Mesodermal cell (in vitro differentiated cells): ENCODE measurements around the gene PDE8B.
"Not testable (repeated sequence)": the region's sequence is repeated elsewhere in the genome, so short reads cannot be mapped to it uniquely, and the experiment has no call there.

Experiments used
- H3K27ac ChIP-seq: 2 replicates; pipeline ENCODE4 v1.7.0; 2013; ENCODE audit warnings: mild to moderate bottlenecking, low read depth, low read length, moderate library complexity; ENCODE audit not compliant: severe bottlenecking
- H3K36me3 ChIP-seq: 2 replicates; pipeline ENCODE4 v1.7.1; 2013; ENCODE audit warnings: mild to moderate bottlenecking, low read length, moderate library complexity; ENCODE audit not compliant: control insufficient read depth, insufficient read depth
- H3K4me1 ChIP-seq: one replicate; pipeline ENCODE4 v1.7.1; 2013; ENCODE audit warnings: mild to moderate bottlenecking, low read length; ENCODE audit not compliant: insufficient read depth, control insufficient read depth, poor library complexity, severe bottlenecking
- H3K4me3 ChIP-seq: 2 replicates; pipeline ENCODE4 v1.7.0; 2013; ENCODE audit warnings: low read length, control low read depth, mild to moderate bottlenecking; ENCODE audit not compliant: insufficient read depth, poor library complexity, severe bottlenecking; ENCODE audit errors: extremely low read depth
- H3K9me3 ChIP-seq: 2 replicates; pipeline ENCODE4 v1.7.1; 2013; ENCODE audit warnings: mild to moderate bottlenecking, low read length, moderate library complexity; ENCODE audit not compliant: control insufficient read depth
- WGBS, 2 experiments: methylation state at CpG; one replicate each; pipeline ENCODE4 v1.1.5; 2013; ENCODE audit warnings: missing lambda C conversion rate in 2 of 2; ENCODE audit not compliant: insufficient coverage in 2 of 2; 5-methylcytosine and 5-hydroxymethylcytosine counted together

PDE8B gene

DNA sequence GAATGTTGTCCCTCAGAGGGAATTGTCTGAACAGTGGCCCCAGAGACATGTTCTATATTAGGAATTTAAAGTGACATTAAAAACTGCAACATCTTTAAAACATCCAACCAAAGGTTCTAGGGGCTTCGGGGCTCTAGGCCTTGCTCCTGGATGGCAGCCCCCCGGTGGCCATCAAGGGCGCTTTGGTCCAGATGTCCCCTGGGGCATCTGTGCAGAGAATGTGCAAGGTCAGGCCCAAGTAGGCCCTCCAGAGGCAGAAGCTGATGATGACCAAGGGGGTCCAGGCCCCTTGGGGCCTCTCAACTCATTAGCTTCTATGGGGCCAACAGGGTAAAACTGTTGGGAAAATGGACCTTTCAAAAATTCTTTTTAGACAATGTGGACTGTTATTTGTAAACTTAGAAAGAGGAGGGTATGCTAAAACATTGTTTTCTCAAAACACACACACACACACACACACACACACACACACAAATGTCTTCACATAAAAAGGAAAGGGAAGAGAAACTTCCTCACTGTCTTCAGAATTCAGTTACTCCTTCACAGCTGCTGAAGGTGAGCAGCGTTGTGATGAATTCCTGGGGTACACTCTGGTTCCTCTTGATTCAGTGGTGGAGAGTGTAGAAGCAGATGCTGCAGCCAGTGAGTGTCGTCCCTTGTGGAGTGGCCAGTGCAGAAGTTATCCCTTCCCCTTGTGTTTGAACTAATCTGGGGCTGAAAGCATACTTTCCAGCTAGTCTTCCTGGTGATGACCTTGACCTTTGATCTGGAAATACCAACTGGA, 156.4 kb downstream of the PDE8B start:
- H3K4me1 ChIP-seq = no peaks in the 10 kb centered on the region
- H3K4me3 ChIP-seq = no peak overlapping the region
- 90 to 100% methylated on average over 1 to 5 of the region's 5 CpGs for WGBS, 2 experiments
- H3K9me3 ChIP-seq = no peaks in the 10 kb centered on the region
- no peak overlapping the region for H3K27ac ChIP-seq
- H3K36me3 ChIP-seq = no peaks in the 10 kb centered on the region

- H3K4me1 ChIP-seq = no peaks in the 10 kb centered on the region
- no peaks in the 10 kb centered on the region for H3K9me3 ChIP-seq
- no peaks in the 10 kb centered on the region for H3K36me3 ChIP-seq
- 78 to 87% methylated on average over 4 of the region's 4 CpGs for WGBS, 2 experiments
- H3K27ac ChIP-seq = no peak overlapping the region
- H3K4me3 ChIP-seq = no peak overlapping the region
Measured at GRCh38 chr5:77367741-77368140, 157.3 kb downstream of the PDE8B start.

GRCh38 chr5:77368367-77368766, 157.9 kb downstream of the PDE8B start:
- no peaks in the 10 kb centered on the region for H3K9me3 ChIP-seq
- H3K4me3 ChIP-seq = no peak overlapping the region
- no peak overlapping the region for H3K27ac ChIP-seq
- no peaks in the 10 kb centered on the region for H3K36me3 ChIP-seq
- WGBS, 2 experiments = 73 to 92% methylated on average over 4 to 5 of the region's 5 CpGs
- no peaks in the 10 kb centered on the region for H3K4me1 ChIP-seq

- Histone ChIP-seq H3K4me3 (no peak overlapping the region), H3K4me1 (no peaks in the 10 kb centered on the region), H3K27ac (no peak overlapping the region), H3K36me3 (no peaks in the 10 kb centered on the region), H3K9me3 (no peaks in the 10 kb centered on the region)
- WGBS, 2 experiments = 75 to 85% methylated on average over 1 to 2 of the region's 2 CpGs
Measured at GRCh38 chr5:77369566-77369965, 159.1 kb downstream of the PDE8B start.

DNA sequence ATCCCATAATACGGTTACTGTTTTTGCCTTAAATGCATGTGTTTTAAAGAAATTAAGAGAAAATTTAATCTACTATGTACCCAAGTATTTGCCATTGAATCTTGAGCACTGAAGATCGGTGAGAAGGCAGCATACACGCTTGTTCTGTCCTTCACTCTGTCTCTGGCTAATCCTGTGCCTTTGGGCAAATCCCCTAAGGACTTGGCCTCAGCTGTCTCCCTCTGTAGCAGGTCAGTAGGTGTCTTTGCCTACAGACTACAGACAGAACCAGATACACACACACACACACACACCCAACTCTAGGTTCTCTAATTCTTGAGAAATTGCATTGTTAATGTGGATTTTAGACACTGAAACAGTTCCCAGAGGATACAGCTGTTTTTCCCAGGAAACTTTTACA, 164.2 kb downstream of the PDE8B start:
- 69 to 85% methylated on average over 2 of the region's 3 CpGs for WGBS, 2 experiments
- H3K27ac ChIP-seq = no peak overlapping the region
- H3K9me3 ChIP-seq = no peaks in the 10 kb centered on the region
- H3K36me3 ChIP-seq = no peaks in the 10 kb centered on the region
- peaks cover 1% of the 10 kb centered on the region for H3K4me1 ChIP-seq
- H3K4me3 ChIP-seq = no peak overlapping the region

DNA sequence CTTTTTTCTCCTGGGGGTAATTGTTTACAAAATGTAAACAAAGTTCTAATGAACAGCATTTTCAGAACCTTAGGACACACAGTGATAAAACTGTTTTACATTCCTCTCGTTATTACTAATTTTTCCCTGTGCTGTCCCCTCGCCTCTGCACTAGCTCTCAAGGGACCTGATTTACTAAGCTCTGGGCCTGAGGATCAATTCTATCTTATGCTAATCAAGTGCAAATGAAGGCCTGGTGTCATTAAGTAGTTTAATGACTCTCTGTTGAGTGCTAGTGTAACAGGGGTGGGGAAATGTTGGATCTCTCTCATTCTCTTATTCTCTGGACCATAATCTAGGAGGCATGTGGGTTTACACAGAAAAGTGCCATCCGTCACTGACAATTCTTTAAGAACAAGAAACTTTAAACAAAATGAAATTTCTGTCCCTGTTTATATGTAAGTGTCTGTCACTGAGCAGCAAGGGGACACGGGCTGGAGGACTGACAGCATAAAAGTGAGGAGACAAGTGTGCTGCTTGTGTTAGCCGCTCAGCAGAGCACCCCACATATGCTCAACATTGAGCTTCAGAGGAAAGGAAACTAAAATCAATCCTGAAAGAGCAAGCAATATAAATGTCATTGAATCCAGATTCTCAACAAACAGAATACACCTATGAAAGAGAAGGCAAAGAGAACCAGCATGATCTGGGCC, 166.3 kb downstream of the PDE8B start:
- WGBS, 2 experiments = 74 to 88% methylated on average over 3 of the region's 5 CpGs

DNA sequence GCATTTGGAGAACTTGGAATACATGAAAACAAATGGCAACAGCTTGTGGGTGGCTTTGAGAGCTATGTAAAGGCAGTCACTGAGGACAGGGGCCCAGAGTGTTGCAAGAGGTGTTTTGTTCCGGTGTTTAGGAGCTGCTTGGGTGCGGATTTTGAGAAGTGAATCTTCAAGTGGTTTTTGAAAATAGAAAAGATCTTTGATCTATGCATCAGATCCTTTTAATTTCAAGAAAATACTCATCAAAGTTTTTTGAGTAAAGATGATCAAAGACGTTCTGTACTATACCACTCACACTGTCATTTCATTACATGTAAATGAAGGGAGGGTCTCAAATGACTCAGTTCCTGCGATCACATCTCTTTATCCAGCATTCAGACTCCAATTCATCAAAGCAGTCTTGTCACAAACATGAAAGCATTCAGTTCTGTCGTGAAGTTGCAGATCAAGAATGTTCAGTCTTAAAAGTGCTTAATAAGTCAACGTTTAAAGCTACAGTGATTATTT, 169.1 kb downstream of the PDE8B start:
- WGBS, 2 experiments = 57% methylated on average over 1 of the region's 6 CpGs; no CpG with 5 or more reads in 1 of the 2 experiments
- H3K4me1 ChIP-seq = peaks cover 4% of the 10 kb centered on the region

More for the DNA sequence above, 166.3 kb downstream of the PDE8B start:
- H3K27ac ChIP-seq = no peak overlapping the region
- no peaks in the 10 kb centered on the region for H3K36me3 ChIP-seq
- no peaks in the 10 kb centered on the region for H3K9me3 ChIP-seq
- H3K4me3 ChIP-seq = no peak overlapping the region
- peaks cover 4% of the 10 kb centered on the region for H3K4me1 ChIP-seq

DNA sequence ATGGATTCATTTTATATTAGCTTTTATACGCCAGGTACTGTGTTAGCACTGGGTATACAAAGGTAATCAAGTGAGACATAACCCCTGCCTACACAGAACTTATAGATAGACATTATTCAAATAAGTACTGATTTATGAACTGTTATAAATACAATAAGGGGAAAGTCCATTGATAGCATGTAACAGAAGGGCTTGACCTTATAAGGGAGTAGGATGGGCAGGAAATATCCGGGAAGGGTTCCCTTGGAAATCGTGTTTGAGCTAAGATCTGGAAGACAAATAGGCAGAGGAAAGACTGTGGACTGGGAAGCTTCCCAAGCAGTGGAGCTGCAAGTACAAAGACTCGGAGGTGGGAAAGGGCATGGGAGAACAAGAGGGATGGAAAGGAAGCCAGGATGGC, 170.2 kb downstream of the PDE8B start:
- Histone ChIP-seq H3K4me1 (peaks cover 4% of the 10 kb centered on the region), H3K36me3 (no peaks in the 10 kb centered on the region), H3K27ac (no peak overlapping the region), H3K4me3 (no peak overlapping the region), H3K9me3 (no peaks in the 10 kb centered on the region)
- WGBS, 2 experiments = 75 to 82% methylated on average over 3 of the region's 4 CpGs

More for the DNA sequence above, 169.1 kb downstream of the PDE8B start:
- H3K27ac ChIP-seq = no peak overlapping the region
- H3K36me3 ChIP-seq = no peaks in the 10 kb centered on the region
- no peaks in the 10 kb centered on the region for H3K9me3 ChIP-seq
- no peak overlapping the region for H3K4me3 ChIP-seq

DNA sequence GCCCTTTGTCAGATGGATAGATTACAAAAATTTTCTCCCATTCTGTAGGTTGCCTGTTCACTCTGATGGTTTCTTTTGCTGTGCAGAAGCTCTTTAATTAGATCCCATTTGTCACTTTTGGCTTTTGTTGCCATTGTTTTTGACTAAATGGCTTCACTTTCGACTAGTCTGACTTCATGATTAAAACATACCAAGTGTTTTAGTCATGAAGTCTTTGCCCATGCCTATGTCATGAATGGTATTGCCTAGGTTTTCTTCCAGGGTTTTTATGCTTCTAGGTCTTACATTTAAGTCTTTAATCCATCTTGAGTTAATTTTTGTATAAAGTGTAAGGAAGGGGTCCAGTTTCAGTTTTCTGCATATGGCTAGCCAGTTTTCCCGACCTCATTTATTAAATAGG, 172.9 kb downstream of the PDE8B start:
- 100% methylated on average over 1 of the region's 2 CpGs; no CpG with 5 or more reads in 1 of the 2 experiments for WGBS, 2 experiments
- not testable (repeated sequence) for H3K9me3 ChIP-seq, H3K36me3 ChIP-seq, H3K27ac ChIP-seq, H3K4me1 ChIP-seq, H3K4me3 ChIP-seq

DNA sequence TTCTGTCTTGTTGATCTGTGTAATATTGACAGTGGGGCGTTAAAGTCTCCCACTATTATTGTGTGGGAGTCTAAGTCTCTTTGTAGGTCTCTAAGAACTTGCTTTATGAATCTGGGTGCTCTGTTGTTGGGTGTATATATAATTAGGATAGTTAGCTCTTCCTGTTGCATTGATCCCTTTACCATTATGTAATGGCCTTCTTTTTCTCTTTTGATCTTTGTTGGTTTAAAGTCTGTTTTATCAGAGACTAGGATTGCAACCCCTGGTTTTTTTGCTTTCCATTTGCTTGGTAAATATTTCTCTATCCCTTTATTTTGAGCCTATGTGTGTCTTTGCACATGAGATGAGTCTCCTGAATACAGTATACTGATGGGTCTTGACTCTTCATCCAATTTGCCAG, 175.9 kb downstream of the PDE8B start:
- H3K27ac ChIP-seq, H3K4me3 ChIP-seq, H3K4me1 ChIP-seq, H3K36me3 ChIP-seq, H3K9me3 ChIP-seq: not testable (repeated sequence)
- 80% methylated on average over 1 of the region's 1 CpG; no CpG with 5 or more reads in 1 of the 2 experiments for WGBS, 2 experiments

DNA sequence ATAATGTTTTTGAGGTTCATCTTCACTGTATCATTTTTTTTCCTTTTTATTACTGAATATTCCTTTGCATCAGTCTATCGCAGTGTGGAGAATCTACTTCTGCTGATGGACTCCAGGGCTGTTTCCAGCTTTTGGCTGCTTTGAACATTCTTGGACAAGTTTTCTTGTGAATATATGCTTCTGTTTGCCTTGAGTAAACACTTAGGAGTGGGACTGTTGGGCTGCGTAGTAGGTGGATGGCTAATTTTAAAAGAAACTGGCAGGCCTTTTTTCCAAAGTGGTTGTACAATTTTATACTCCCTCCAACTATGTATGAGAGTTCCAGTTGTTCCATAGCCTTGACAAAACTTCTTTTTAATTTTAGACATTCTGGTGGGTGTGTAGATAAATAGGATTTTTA, 179.3 kb downstream of the PDE8B start:
- 100% methylated on average over 1 of the region's 2 CpGs for WGBS, 2 experiments
- Histone ChIP-seq H3K27ac (no peak overlapping the region), H3K36me3 (no peaks in the 10 kb centered on the region), H3K4me1 (no peaks in the 10 kb centered on the region), H3K4me3 (no peak overlapping the region), H3K9me3 (no peaks in the 10 kb centered on the region)
